Myocyte (in vitro differentiated cells): ENCODE measurements around the gene NBEA. TPM values are rescaled to one million over a fixed set of nuclear protein-coding genes. Genes with fewer than 3 reads are reported as not detected.
A peak's percentile ranks its signal among the peaks of the same experiment; 100 is the strongest.
"Not testable (repeated sequence)": the region's sequence is repeated elsewhere in the genome, so short reads cannot be mapped to it uniquely, and the experiment has no call there.

Experiments
- DNase-seq: peaks from one replicate; pipeline ENCODE4 v3.0.0-alpha.2; 2012; ENCODE audit warnings: low read depth
- total RNA-seq: library from RNA; depleted of rRNA; stranded (reverse); fragments of >200 nt; gene quantifications from 2 replicates; pipeline ENCODE4 v1.2.3, GENCODE V29; 2014

Gene NBEA
- total RNA-seq, 1 donor from 2014 or later = 4.2 TPM

DNA sequence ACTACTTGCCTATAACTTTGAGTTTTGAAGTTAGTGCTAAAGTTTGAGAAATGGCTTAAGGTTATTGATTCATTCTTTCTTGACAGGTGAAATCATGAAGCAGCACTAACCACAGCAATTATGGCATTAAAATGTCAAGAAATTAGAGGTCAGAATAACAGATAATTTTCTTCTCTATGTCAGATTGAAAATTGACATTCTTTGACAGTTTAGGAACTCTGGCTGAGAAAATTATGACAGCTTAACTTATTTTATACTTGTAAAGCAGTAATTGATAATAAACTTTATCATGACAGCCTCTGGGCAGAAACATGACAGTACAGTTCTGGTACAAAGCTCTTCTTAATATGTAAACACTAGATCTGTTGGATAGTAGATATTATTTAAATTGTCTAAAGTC is 689.6 kb downstream of the NBEA start:
- DNase-seq = no peak

DNA sequence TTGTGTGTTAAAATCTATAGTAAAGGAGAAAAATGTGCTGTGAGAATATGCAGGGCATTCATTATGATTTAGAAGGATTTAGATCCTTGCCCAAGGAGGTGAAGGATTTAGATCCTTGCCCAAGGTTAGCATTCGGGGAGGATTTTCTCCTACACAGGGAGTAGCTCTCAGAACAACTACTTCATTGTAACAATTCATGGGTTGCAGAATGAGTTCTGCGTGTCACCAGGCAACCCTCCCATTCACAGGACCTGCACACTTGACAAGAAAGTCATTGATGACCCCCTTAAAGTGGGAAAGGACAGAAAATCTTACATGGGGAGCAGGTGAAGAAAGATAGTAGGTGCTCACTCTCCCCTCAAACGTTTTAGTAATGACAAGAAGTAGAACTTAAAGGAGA is 701.6 kb downstream of the NBEA start:
- DNase-seq = no peak

DNA sequence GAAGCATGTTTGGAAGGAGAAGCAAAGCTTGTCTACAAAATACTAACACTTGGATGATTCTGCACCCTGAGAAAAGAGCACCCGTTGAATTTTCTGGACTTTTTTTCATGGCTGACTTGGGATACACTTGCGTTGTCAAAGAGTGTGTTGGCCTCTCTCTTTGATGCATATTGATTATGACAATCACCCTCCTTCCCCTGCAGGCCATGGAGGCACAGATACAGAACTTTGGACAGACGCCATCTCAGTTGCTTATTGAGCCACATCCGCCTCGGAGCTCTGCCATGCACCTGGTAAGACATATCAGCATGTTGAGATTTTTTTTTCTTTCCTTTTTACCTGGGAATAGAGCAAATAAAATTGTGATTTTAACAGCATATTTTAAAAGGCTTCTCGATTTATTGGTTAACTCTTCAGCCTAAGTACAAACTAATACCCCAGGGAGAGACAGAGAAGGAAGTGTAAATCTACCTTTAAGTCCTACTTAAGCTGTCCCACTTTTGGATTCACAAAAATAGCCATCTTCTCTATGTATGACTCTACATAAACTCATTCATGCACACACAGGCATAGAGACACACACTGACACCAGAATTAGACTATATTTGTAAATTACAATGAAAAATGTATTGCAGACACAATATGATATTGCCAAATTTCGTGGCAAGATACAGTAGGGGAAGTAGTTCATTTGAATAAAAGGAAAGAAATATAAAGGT is 704.1 kb downstream of the NBEA start:
- DNase-seq = no peak

DNA sequence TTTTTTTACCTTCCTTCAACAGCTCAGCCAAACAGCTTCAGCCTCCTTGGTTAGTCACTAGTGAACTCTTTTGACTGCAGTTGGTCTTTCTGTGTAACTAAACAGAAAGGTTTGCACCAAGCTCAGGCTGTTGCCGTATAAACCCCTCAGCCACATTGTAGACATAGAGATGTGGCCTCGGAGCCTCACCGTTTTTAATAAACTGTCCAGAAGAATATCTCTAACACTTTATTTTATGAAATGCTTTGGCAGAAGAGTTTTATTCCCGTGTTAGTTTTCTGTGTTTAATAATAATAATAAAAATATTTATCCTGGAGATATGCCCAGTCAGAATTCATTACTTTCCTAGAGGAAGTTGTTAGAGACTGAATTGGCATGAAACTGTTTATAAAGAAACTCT is 706.1 kb downstream of the NBEA start:
- no peak for DNase-seq

DNA sequence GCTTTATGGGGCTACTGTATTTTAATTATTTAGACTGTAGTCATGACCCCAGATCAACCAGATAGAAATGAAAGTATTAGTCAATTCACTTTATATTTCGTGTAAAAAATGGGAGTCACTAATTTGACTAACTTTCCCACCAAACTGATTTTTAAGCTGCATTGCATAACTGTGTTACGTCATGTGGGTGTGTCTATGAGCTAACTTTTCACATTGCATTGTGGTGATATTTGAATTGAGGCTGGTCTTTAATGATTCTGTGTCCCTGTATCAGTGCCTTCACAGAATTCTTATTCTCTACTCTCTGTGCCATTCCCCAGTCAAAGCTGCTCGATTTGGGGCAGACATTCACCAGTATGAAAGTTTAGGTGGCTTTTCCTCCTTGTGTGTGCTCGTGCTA is 707.1 kb downstream of the NBEA start:
- DNase-seq = no peak

DNA sequence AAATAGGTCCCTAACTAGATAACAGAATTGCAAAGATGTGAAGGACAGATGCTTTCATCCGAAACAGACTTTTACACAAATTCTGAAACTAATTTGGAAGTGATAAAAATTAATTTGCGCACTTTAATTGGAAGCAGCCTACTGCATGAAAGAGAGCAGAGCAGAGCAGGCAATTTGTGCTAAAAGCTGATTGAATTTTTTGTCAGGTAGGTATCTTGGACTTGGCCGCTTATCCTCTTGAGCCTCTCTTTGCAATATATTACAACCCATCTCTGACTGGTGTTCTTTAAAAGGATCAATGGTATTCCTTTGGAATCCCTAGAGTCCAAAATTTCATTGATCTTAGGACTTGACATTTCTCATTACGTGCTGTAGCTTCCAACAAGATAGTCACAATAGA is 717.7 kb downstream of the NBEA start:
- no peak for DNase-seq

DNA sequence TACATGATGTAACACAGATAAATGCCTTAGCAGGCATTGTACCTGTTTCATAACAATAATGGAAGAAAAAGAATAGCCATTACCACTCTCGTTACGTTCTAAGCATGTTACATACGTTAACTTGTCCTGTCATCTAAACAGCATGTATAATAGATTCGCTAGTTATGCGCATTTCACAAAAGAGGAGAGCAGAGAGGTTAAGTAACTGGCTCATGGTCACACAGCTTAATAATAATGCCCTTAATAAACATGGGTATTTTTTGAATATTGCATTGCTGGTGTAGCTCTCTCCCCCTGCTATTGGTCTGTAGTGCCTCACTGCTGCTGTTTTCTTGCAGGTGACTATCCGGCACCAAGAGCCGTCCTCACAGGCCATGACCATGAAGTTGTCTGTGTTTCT is 722.7 kb downstream of the NBEA start:
- no peak for DNase-seq

DNA sequence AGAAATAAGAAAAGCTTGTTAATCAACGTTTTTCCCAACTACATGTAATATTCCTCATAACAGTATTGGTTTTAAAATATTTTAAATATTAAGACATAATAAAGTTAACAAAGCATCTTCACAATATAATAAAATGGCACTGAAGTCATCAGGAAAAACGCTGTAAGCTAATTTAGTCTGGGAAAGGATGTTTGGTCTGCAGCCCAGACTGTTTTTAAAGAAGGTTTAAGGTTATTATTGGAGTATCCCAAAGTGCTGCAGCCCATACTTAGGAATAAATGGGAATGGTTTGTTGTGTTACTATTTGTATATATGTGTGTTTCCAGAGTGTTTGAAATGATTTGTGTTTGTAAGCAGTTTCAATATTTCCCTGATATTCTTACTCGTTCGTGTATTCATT is 727.3 kb downstream of the NBEA start:
- DNase-seq = no peak

DNA sequence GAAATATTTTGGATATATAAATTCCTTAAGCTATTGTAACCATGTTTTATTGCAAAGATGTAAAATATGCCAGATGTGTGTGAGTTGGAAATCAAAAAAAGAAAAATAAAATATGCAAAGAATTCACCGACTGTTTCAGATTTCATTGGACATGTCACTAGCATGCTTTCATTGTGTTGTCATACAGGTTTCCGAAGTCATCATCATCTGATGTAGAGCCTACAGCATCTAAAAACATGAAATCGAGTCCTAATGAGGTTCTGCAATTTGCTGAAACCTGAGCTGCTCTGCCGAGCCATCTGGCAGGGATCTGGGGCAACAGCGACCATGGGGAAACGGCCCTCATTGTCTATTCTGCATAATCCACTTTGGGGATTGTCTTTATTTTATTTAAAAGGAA is 730.5 kb downstream of the NBEA start:
- DNase-seq = no peak

DNA sequence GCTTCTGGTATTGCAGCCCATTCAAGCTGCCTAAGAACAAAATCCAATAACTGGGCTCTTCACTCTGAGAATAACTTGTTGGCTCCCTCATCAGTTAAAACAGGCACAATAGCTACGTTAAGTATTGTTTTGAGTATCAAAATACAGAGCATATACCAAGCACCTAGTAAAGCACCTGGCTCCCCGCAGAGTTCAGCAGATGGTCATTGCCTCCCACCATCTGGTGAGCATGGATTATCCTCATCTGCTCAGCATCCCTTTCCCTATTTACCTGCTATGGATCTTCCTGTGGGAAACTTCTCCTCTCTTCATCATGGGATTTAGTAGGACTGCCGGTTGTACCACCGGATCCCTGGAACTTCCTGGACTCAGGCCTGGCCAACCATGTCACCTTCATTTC is 733.6 kb downstream of the NBEA start:
- no peak for DNase-seq

DNA sequence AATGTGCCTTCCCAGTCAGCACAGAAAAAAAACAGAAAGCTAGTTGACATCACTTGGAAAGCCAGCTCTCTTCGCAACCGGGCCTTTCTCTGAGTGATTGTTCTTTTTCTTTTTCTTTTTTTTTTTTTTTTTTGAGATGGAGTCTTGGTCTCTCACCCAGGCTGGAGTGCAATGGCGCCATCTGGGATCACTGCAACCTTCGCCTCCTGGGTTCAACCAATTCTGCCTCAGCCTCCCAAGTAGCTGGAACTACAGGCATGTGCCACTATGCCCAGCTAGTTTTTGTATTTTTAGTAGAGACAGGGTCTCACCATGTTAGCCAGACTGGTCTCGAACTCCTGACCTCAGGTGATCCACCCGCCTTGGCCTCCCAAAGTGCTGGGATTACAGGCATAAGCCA is 735.8 kb downstream of the NBEA start:
- DNase-seq = not testable (repeated sequence)

DNA sequence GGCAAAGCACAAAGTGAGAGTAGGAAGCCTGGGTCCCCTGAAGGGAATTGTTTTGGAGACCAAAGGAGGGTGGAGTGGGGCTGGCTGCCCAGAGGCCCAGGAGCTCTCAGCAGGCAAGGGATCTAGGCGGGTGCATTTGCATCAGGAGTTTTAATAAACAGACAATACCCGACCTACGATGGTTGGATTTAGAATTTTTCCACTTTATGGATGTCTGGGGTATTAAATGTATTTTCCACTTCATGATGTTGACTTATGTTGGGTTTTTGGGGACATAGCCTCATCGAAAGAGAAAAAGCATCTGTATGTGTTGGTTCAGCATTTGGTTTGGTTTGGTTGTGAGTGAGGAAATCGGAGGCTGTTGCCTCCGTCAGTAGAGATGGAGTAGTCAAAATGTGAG is 739.6 kb downstream of the NBEA start:
- no peak for DNase-seq

DNA sequence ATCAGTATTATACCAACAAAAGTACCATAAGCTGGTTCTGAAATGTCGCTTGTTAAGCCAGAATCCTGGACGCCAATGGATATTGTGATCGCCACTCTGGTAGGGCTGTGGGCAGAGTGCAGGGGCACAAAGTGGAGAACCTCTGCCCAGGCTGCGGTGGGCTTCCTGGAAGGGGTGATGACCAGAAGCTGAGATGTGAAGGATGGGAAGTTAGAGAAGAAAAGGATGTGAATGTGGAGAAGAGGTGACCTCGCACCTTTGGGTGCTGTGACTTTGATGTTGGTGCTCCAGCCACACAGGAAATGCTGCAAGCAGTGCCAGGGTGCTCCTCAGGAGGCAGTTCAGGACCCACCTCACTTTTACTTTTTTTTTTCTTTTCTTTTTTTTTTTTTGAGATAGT is 742.4 kb downstream of the NBEA start:
- no peak for DNase-seq

DNA sequence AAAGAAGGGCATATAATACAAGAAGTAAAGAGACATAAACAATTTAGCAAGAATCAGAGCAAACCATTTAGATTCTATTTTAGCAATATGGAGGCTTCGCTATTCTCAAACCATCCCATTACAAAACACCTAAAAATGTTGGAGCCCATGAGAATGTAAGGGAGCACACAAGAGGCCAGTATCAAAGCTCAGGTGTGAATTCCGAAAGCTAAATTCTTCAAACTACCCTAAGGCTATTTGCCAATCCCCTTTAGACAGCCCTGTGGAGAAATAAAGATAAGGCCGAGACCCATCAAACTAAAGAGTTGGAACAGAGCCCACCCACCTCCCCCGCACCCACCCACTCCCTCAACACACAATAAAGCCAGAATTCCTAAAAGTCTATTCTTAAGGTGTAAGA is 745.3 kb downstream of the NBEA start:
- DNase-seq = no peak

DNA sequence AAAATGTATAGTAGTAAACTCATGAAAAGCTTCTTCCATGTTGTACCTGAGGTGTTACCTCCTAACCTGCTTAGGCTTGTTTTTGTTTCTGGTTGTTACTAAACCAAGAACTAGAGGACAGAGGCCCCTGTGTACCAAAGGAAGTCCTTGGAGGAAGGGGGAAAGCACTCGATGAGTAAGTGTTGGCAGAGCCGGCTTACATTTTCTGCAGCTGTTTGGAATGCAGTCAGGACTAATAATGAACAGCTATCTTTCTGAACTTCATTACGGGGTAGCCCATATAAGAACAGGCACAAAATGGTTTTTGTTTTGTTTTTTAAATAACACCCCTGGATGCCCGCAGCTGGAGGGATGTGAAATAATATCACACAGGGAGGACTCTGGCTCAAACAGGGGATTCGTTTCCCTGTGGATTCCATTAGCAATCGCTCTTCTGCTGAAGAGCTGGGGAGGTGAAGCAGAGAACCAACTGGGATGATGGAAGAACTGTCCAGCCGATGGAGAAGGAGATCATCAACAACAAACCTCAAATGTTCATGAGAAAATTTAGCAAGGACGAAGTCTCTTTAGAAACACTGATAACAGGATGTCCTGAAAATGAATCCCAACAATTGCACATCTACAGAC is 748.6 kb downstream of the NBEA start:
- peak; percentile 22 for DNase-seq

DNA sequence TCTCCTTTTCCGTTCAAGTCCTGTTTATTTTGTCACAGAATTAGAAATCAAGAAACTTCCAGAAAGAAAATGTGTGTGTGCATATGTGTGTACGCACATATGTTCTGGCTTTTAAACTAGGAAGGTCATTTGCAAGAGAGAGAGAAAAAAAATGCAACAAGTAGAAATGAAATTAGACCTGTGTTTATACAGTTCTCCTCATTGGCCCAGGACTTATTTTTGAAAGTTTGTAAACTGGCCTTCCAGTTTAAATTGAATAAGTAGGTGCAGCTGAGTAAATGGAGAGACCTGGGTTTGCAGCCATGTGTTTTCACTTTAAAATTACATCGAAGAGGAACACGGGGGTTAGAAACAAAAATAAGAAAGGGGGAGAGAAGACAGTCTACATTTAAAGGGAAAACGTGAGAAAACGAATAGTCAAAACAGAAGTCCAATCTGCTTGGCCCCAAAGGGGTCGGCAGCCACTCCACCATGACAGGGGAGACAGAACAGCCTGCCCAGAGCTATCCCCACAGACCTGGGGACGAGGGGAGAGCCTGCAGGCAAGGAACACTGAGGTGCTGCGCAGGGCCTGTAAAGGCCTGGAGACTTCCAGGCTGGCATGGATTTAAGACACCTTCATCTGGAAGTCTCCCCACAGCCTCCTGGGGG is 751.2 kb downstream of the NBEA start:
- no peak for DNase-seq

DNA sequence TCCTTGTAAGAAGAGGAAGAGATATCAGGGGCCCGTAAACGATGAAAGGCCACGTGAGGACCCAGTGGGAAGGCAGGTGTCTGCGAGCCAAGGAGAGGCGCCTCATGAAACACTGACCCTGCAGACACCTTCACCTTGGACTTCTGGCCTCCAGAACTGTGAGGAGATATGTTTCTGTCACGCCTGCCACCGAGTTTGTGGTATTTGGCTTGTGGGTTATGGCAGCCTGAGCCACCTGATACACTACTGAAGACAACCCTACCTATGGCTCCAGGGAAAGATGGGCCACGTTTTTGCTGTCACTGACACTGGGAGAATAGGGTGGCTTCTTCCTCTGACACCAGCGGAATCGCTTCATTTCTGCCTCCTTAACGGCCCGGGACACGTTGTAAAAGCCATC is 752.0 kb downstream of the NBEA start:
- no peak for DNase-seq

DNA sequence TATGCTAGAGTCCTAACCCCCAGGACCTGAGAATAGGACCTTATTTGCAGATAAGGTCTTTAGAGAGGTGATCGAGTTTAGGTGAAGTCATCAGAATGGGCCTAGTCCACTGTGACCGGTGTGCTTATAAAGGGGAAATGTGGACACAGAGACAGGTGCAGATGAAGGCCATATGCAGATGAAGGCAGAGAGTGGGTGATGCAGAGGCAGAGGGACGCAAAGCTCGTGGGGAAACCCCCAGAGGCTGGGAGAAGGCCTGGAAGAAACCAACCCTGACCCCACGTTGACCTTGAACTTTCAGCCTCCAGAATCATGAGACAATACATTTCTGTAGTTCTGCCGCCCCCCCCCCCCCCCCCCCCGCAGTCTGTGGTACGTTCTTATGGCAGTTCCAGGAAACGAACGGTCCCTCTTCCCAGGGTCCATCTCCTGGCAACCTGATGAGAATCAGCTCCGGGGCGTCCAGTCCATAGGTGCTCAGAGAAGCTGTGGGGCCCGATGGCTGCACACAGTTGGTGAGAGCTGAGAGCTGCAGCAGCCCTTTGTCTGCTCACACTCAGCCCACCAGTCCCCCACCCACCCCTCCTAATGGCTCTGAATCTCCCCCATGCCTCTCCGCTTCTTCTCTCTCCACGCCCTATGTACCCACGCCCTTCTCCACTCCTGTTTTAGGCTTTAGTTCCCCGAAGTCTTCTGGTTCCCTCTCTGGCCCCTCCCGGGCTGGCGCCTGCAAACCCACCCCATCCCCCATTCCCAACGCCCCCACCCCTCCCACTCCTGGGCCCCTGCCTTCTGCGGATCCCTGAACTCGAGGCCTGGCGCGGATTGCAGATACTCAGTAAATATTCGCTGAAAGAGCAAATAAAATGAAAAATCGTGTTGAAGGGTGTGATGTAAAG is 752.7 kb downstream of the NBEA start:
- DNase-seq = no peak

DNA sequence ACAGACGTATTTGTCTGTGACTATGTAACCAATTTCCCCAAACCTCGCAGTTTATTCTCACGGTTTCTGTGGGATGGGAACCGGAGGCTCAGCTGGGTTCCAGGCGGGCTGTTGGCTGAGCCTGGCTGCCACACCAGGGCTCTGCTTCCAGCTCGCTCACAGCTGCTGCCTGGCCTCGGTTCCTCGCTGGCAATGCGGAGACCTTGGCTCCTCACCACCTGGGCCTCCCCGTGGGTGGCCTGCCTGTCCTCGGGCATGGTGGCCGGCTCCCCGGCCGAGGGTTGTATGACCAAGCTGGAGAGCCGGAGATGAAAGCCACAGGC is 753.3 kb downstream of the NBEA start:
- DNase-seq = no peak

DNA sequence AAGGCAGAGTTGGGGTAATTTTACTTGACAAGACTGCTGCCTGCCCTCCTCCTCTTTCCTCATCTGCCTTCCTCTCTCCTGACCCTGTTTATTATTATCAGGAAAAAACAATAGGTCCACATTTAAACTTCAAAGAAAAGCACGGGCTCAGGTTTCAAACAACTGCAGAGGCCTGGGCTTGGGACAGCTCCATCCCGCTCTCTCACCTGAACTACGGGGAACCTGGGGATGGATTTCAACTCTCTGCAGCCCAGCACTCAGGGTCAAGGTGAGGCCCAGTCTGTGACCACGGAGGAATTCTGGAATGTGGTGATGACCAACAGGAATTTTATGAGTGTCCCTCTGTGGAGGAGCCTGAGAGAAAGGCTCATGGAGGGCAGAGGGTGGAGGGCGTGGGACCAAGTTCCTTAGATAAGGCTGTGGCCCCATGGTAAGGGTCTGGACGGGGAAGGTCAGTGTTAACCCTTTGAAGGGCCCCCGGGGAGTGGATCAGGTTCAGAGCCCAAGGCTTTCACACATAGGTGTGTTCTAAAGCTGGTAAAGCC is 755.2 kb downstream of the NBEA start:
- DNase-seq = no peak

DNA sequence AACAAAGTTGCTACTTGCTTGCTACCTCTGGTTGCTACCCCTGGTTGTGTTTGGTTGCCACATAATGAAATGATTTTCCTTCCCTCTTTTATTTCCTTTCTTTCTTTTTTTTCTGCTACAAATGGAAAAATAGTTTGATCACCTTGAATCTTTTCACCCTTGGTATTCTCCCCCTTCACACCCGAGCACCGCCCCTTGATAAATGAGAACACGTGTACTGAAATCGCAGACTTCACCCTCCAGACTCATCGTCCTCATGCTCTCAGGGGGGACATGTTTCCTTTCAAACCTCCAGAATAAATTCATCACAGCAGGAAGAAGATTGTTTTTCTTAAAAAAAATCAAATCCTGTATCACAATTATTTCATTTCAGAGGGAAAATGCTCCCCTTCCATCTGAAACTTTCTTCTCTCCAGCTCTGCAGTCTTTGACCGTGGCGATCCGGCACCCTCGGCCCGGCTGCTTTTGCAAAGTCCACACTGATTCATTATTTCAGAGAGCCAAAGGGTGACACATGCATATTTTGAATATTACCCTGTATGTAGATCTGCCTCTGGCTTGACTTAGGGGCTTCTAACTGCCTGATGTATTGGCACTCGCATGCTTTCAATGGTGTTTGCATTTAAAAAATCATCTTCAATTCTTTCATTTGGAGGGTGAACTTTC is 757.0 kb downstream of the NBEA start:
- no peak for DNase-seq
